Stimulated activated CD4-positive, alpha-beta T cell treated with anti-CD3 and anti-CD28 coated beads, Interleukin-12 subunit alpha, Interleukin-12 subunit beta, amount 100 ng/mL, for 4 hours (primary cell): ENCODE measurements around the gene IGFALS.

Experiments used
- DNase-seq: peaks from one replicate; pipeline ENCODE4 v3.0.0-alpha.2; 2020

IGFALS gene

DNA sequence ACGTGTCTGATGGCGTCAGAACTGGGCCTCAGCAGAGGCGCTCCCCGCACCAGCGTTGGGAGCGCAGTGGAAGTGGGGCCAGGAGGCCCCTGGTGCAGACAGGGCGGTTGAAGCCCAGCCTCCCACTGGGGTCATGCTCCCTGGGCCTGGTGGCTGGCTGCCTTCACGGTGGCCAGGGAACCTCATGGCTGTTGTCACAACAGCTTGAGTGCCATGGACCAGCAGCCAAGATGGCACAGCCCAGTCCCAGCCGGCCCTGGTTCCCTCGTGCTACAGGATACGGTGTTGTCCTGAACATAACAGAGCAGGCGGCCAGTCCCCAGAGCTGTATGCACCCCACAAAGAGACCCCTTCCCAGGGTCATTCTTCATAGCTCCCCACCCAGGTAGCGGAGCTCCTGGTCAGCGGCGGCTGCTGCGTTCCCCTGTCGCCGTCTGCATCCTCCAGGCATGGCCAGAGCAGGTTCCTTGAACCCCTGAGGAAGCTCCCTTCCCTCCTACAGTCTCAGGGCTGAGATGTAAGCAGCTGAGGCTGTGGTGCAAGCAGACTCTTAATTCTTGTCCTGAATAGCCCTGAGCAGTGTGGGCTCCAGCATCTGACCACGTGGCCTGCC, 51.8 kb downstream of the IGFALS start:
- DNase-seq, result no peak

DNA sequence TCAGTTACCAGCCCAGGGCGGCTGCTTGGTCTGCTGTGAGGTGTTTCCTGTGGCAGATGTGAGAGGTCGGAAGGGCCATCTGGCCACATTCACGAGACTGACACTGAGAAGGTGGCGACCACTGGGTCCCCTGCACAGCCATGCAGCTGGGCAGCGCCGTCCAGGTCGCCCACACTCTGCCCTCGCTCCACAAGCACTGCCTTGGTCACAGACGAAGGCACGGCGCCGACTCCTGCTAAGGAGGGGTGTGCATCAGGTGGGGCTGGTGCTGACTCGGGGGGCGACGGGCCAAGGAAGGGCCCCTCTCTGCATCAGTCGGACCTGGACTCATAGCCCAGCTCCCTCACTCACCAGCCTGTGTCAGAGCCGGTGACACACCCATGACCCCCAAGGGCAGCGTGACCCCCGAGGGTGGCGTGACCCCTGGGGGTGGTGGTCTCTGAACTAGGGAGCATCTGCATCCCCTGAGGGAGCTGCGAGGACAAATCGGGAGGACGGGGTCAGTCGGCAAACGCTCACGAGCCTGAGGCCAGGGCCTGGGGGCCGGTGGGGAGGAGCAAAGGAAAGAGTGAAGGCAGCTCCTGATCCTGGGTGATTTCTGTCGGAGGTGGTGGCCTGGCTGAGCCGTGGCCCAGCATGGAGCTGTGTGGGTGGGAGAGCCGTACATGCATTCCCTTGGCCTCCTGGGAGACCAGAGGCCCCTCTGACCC, 52.6 kb downstream of the IGFALS start:
- no peak for DNase-seq
